Endothelial cell of umbilical vein (primary cell): ENCODE data around the gene RPS21. TPM values are rescaled to one million over a fixed set of nuclear protein-coding genes. Genes with fewer than 3 reads are reported as not detected.

Experiments
- BruUV-seq: library from RNA; stranded (reverse); fragments of 400-500 nt; replicated peaks from 2 replicates; lab custom pipeline; 2021; lab: Mats Ljungman, UMichigan
- CTCF ChIA-PET: fragments of 300-600, 350-600 bp; sonication (Branson Sonifier 250); formaldehyde crosslinking; loops from one replicate; lab custom pipeline; 2021; ENCODE audit warnings: antibody characterized with exemption, inconsistent platforms; lab: Charles Lee
- POLR2A ChIA-PET: fragments of 300-600, 350-600 bp; sonication (Branson Sonifier 250); formaldehyde crosslinking; loops from one replicate; lab custom pipeline; 2021; ENCODE audit warnings: antibody characterized with exemption, inconsistent platforms; lab: Charles Lee
- DNase-seq: peaks from one replicate; pipeline ENCODE4 v3.0.0-alpha.2; 2011; ENCODE audit warnings: low read depth, low spot score
- FAIRE-seq: peaks from 2 replicates; lab custom pipeline; 2011; peaks lifted over from hg19 to GRCh38; lab: Jason Lieb, UNC
- H2AFZ ChIP-seq: 2 replicates; pipeline ENCODE4 v1.6.0; 2012; ENCODE audit warnings: low read depth, low read length, control low read depth, inconsistent platforms
- H3K27ac ChIP-seq: 2 replicates; pipeline ENCODE4 v1.5.1; 2011; ENCODE audit warnings: low read depth, mild to moderate bottlenecking, control low read depth, low read length, moderate library complexity; ENCODE audit not compliant: insufficient read depth
- H3K27me3 ChIP-seq, 2 experiments: 2 replicates each; pipeline versions ENCODE4 v1.6.0 to v1.6.1; 2011; ENCODE audit warnings: low read length in 2 of 2, mixed read lengths in 1 of 2; ENCODE audit not compliant: control insufficient read depth in 2 of 2, insufficient read depth in 2 of 2
- H3K36me3 ChIP-seq, 2 experiments: 2 replicates in 1 of 2; 3 replicates in 1 of 2; pipeline ENCODE4 v1.5.1; 2011; ENCODE audit warnings: low read length in 2 of 2, mild to moderate bottlenecking in 1 of 2, moderate library complexity in 1 of 2; ENCODE audit not compliant: control insufficient read depth in 2 of 2, insufficient read depth in 2 of 2; ENCODE audit errors: extremely low read depth in 1 of 2
- H3K4me1 ChIP-seq: 3 replicates; pipeline ENCODE4 v1.5.1; 2011; ENCODE audit warnings: mild to moderate bottlenecking, low read length; ENCODE audit not compliant: control insufficient read depth, insufficient read depth; ENCODE audit errors: extremely low read depth
- H3K4me2 ChIP-seq: 2 replicates; pipeline ENCODE4 v1.6.1; 2011; ENCODE audit warnings: low read length, control low read depth, mixed read lengths; ENCODE audit not compliant: insufficient read depth
- H3K4me3 ChIP-seq, 3 experiments: fragments of 200-600 bp in 1 of 3; sonication (generic), shearing (Covaris generic) in 1 of 3; replicated peaks in 1 of 3; 2 replicates each; pipeline ENCODE4 v1.5.1; 2011 to 2016; ENCODE audit warnings: control low read depth in 3 of 3, low read length in 3 of 3, mild to moderate bottlenecking in 2 of 3, inconsistent platforms in 1 of 3, low read depth in 1 of 3, moderate library complexity in 1 of 3; ENCODE audit not compliant: insufficient read depth in 1 of 3
- H3K79me2 ChIP-seq: 2 replicates; pipeline ENCODE4 v1.6.0; 2012; ENCODE audit warnings: low read length, inconsistent platforms; ENCODE audit not compliant: control insufficient read depth, insufficient read depth
- H3K9ac ChIP-seq: replicated peaks from 2 replicates; pipeline ENCODE3; 2011; ENCODE audit warnings: low read length, control low read depth; ENCODE audit not compliant: insufficient read depth; ENCODE audit errors: extremely low read depth
- H3K9me1 ChIP-seq: replicated peaks from 3 replicates; pipeline ENCODE4 v1.6.0; 2011; ENCODE audit warnings: mild to moderate bottlenecking, low read length; ENCODE audit not compliant: control insufficient read depth, insufficient read depth; ENCODE audit errors: extremely low read depth
- H3K9me3 ChIP-seq: replicated peaks from 2 replicates; pipeline ENCODE4 v1.5.1; 2012; ENCODE audit warnings: low read length, inconsistent platforms; ENCODE audit not compliant: control insufficient read depth, insufficient read depth
- H4K20me1 ChIP-seq: replicated peaks from 2 replicates; pipeline ENCODE3; 2011; ENCODE audit warnings: mild to moderate bottlenecking, low read length; ENCODE audit not compliant: control insufficient read depth, insufficient read depth; ENCODE audit errors: extremely low read depth
- CTCF ChIP-seq, 2 donors: IDR thresholded peaks; 1 replicate in 1 of 2; 2 replicates in 1 of 2; pipeline ENCODE4 v1.5.1; 2011; ENCODE audit warnings: low read length in 2 of 2, mild to moderate bottlenecking in 2 of 2, moderate library complexity in 2 of 2, control low read depth in 1 of 2, inconsistent platforms in 1 of 2, low read depth in 1 of 2; ENCODE audit not compliant: insufficient read depth in 1 of 2; ENCODE audit errors: extremely low read depth in 1 of 2
- EZH2 ChIP-seq: IDR thresholded peaks from 2 replicates; pipeline ENCODE4 v1.6.1; 2012; ENCODE audit warnings: borderline replicate concordance, low read depth, mild to moderate bottlenecking, moderate library complexity, low read length, inconsistent platforms; ENCODE audit not compliant: severe bottlenecking
- FOS ChIP-seq: IDR thresholded peaks from 2 replicates; pipeline ENCODE4 v1.6.1; 2011; ENCODE audit warnings: mild to moderate bottlenecking, low read length, moderate library complexity, borderline replicate concordance; ENCODE audit not compliant: insufficient read depth
- GATA2 ChIP-seq: IDR thresholded peaks from 2 replicates; pipeline ENCODE4 v1.7.0; 2011; ENCODE audit warnings: low read depth, mild to moderate bottlenecking, moderate library complexity, mixed read lengths, low read length; ENCODE audit not compliant: insufficient read length, insufficient read depth
- JUN ChIP-seq: IDR thresholded peaks from 2 replicates; pipeline ENCODE4 v1.6.1; 2011; ENCODE audit warnings: borderline replicate concordance, low read depth; ENCODE audit not compliant: insufficient read length, insufficient read depth
- MAX ChIP-seq: IDR thresholded peaks from 2 replicates; pipeline ENCODE4 v1.6.1; 2011; ENCODE audit not compliant: insufficient read depth, insufficient read length
- MYC ChIP-seq: IDR thresholded peaks from one replicate; pipeline ENCODE4 v1.6.1; 2011; ENCODE audit warnings: mild to moderate bottlenecking, low read depth, low read length
- POLR2A ChIP-seq: IDR thresholded peaks from 2 replicates; pipeline ENCODE4 v1.6.1; 2012; ENCODE audit warnings: low read depth, mild to moderate bottlenecking, control low read depth, low read length
- POLR2AphosphoS5 ChIP-seq: IDR thresholded peaks from 2 replicates; pipeline ENCODE4 v1.6.1; 2012; ENCODE audit warnings: low read depth, mild to moderate bottlenecking, control low read depth, low read length, moderate library complexity; ENCODE audit not compliant: insufficient read depth
- dilution Hi-C: fragments of 300-500 bp; cut with MboI; formaldehyde crosslinking; loops from one replicate; pipeline ENCODE4 v1.15.0; 2019; ENCODE audit warnings: low sequenced_read_pairs; ENCODE audit not compliant: extremely low pct_ligation_motif_present
- intact Hi-C: fragments of 100-400 bp; cut with micrococcal nuclease; formaldehyde crosslinking; loops from one replicate; pipeline ENCODE4 v1.10.0; 2022
- polyA plus RNA-seq, 4 experiments: library from polyadenylated mRNA; depleted of rRNA in 3 of 4; stranded (reverse) in 3 of 4; unstranded in 1 of 4; fragments of >200 nt; gene quantifications; 2 replicates each; pipeline versions ENCODE4 v1.2.1 to v1.2.3, GENCODE V29; 2011 to 2012; ENCODE audit warnings: missing spikeins in 1 of 4
- total RNA-seq: library from RNA; stranded (reverse); gene quantifications from 2 replicates; pipeline ENCODE4 v1.2.3, GENCODE V29; 2021

The RPS21 gene
- total and polyA plus RNA-seq, 2 donors (not counting 3 experiments of a cell fraction or from before 2014, with no cell fraction given): 1,644 to 7,710 TPM

GRCh38 chr20:62418709-62419487 lies 32.0 kb downstream of the RPS21 start:
- no peak overlapping the region for H2AFZ ChIP-seq
- no peak for TF ChIP-seq GATA2
- no peak for TF ChIP-seq JUN
- TF ChIP-seq FOS: no peak
- no peak for TF ChIP-seq POLR2AphosphoS5
- no peak for TF ChIP-seq EZH2
- TF ChIP-seq MAX: no peak
- TF ChIP-seq MYC: no peak
- TF ChIP-seq POLR2A: no peak
- no peak for TF ChIP-seq CTCF (IDR thresholded peaks at IDR 0.05; ENCODE audit: extremely low read depth in 1 of 2, insufficient read depth in 1 of 2, low read depth in 1 of 2, low read length in 2 of 2)
- H3K9me3 ChIP-seq: no peaks in the 10 kb centered on the region
- no peak overlapping the region for H3K27ac ChIP-seq
- no peaks in the 10 kb centered on the region for H3K9me1 ChIP-seq
- CTCF ChIA-PET: interaction anchor here (1.0 kb wide), 1 partner anchor 9 kb away, joined by 3 read pairs; no protein-coding TSS in a partner anchor
- no peak overlapping the region for H3K9ac ChIP-seq
- DNase-seq (no peak), FAIRE-seq (no peak)
- intact Hi-C loops (no loop called here), dilution Hi-C loops (no loop called here)
- POLR2A ChIA-PET: no interaction called here
- BruUV-seq: no TSS peak
- no peaks in the 10 kb centered on the region for H3K79me2 ChIP-seq
- H3K27me3 ChIP-seq: no peaks in the 10 kb centered on the region
- H3K4me3 ChIP-seq: no peak overlapping the region
- no peaks in the 10 kb centered on the region for H4K20me1 ChIP-seq
- H3K4me2 ChIP-seq: no peak overlapping the region
- no peaks in the 10 kb centered on the region for H3K36me3 ChIP-seq
- no peaks in the 10 kb centered on the region for H3K4me1 ChIP-seq
